GM23338 (cell line): ENCODE results near the gene NME3. TPM values are rescaled to one million over a fixed set of nuclear protein-coding genes. Genes with fewer than 3 reads are reported as not detected.

Source experiments
- ATAC-seq: fragments of 200-7000 bp; cut with Tn5 transposase; 3 replicates; pipeline ENCODE4 v1.9.1; 2020
- DNase-seq: peaks from one replicate; pipeline ENCODE4 v3.0.0-alpha.2; 2015; ENCODE audit warnings: low spot score
- H2AFZ ChIP-seq: fragments of 200-600 bp; sonication (generic); 2 replicates; pipeline ENCODE4 v1.8.0; 2016; ENCODE audit warnings: antibody characterized with exemption, mild to moderate bottlenecking, moderate library complexity
- H3F3A ChIP-seq: fragments of 200-600 bp; sonication (generic); replicated peaks from 2 replicates; pipeline ENCODE4 v1.8.0; 2017; ENCODE audit warnings: antibody characterized with exemption, mixed run types, low read depth
- H3K27ac ChIP-seq: fragments of 200-600 bp; sonication (generic); 2 replicates; pipeline ENCODE4 v1.6.1; 2016; ENCODE audit warnings: low read depth
- H3K27me3 ChIP-seq: fragments of 200-600 bp; sonication (generic); 2 replicates; pipeline ENCODE4 v1.8.0; 2016; ENCODE audit warnings: mild to moderate bottlenecking, mixed run types, moderate library complexity; ENCODE audit not compliant: insufficient read depth
- H3K36me3 ChIP-seq: fragments of 200-600 bp; sonication (generic); 2 replicates; pipeline ENCODE4 v1.8.0; 2016; ENCODE audit warnings: mild to moderate bottlenecking; ENCODE audit not compliant: insufficient read depth
- H3K4me1 ChIP-seq: fragments of 200-600 bp; sonication (generic); 2 replicates; pipeline ENCODE4 v1.8.0; 2016; ENCODE audit warnings: mild to moderate bottlenecking, moderate library complexity; ENCODE audit not compliant: insufficient read depth
- H3K4me2 ChIP-seq: fragments of 200-600 bp; sonication (generic); 2 replicates; pipeline ENCODE4 v1.7.1; 2017; ENCODE audit warnings: mixed run types
- H3K4me3 ChIP-seq: fragments of 200-600 bp; sonication (generic); 2 replicates; pipeline ENCODE4 v1.6.1; 2016; ENCODE audit warnings: mixed run types
- H3K79me2 ChIP-seq: fragments of 200-600 bp; sonication (generic); replicated peaks from 2 replicates; pipeline ENCODE4 v1.8.0; 2017; ENCODE audit warnings: mild to moderate bottlenecking; ENCODE audit not compliant: insufficient read depth
- H3K9me2 ChIP-seq: fragments of 200-600 bp; sonication (generic); 2 replicates; pipeline ENCODE4 v1.8.0; 2017; ENCODE audit not compliant: insufficient read depth
- H4K20me1 ChIP-seq: fragments of 200-600 bp; sonication (generic); replicated peaks from 2 replicates; pipeline ENCODE4 v1.8.0; 2017; ENCODE audit warnings: mild to moderate bottlenecking; ENCODE audit not compliant: insufficient read depth
- H3K27ac Mint-ChIP-seq: 2 replicates; pipeline ENCODE4 v1.8.0; 2020; ENCODE audit warnings: inconsistent platforms, mild to moderate bottlenecking, moderate library complexity, mixed read lengths
- H3K27me3 Mint-ChIP-seq: 3 replicates; pipeline ENCODE4 v1.8.0; 2022; ENCODE audit warnings: low read depth, mild to moderate bottlenecking, moderate library complexity, mixed read lengths, inconsistent platforms; ENCODE audit not compliant: insufficient read depth, poor library complexity
- H3K36me3 Mint-ChIP-seq: 3 replicates; pipeline ENCODE4 v1.8.0; 2021; ENCODE audit warnings: low read depth, mild to moderate bottlenecking, inconsistent platforms, moderate library complexity, mixed read lengths
- H3K4me1 Mint-ChIP-seq: 3 replicates; pipeline ENCODE4 v1.8.0; 2020; ENCODE audit warnings: mild to moderate bottlenecking, inconsistent platforms, mixed read lengths
- H3K4me3 Mint-ChIP-seq: 3 replicates; pipeline ENCODE4 v1.8.0; 2021; ENCODE audit warnings: moderate library complexity, mild to moderate bottlenecking, inconsistent platforms, mixed read lengths
- H3K9me3 Mint-ChIP-seq: 3 replicates; pipeline ENCODE4 v1.8.0; 2020; ENCODE audit warnings: moderate library complexity, mild to moderate bottlenecking, inconsistent platforms, mixed read lengths
- CREB1 ChIP-seq: fragments of 250-450 bp; sonication (Bioruptor Pico); IDR thresholded peaks from 2 replicates; pipeline ENCODE4 v1.5.0; 2020; ENCODE audit warnings: low read depth, mild to moderate bottlenecking, moderate library complexity
- CTCF ChIP-seq, 2 experiments: fragments of 200-600 bp in 1 of 2; sonication (generic) in 1 of 2; conservative IDR thresholded peaks; 2 replicates each; pipeline versions ENCODE4 v1.5.1 to v1.6.1; 2016 to 2017; ENCODE audit warnings: antibody characterized with exemption in 2 of 2, low read depth in 2 of 2, mild to moderate bottlenecking in 2 of 2, moderate library complexity in 1 of 2
- ETS1 ChIP-seq: IDR thresholded peaks from 2 replicates; pipeline ENCODE4 v1.6.1; 2016; ENCODE audit warnings: antibody characterized with exemption
- EZH2 ChIP-seq: fragments of 200-600 bp; sonication (generic); IDR thresholded peaks from one replicate; pipeline ENCODE4 v1.8.0; 2017; ENCODE audit warnings: antibody characterized with exemption, mild to moderate bottlenecking, low read depth; ENCODE audit not compliant: unreplicated experiment
- JUNB ChIP-seq: IDR thresholded peaks from one replicate; pipeline ENCODE4 v1.6.1; 2016; ENCODE audit warnings: antibody characterized with exemption; ENCODE audit not compliant: unreplicated experiment
- POLR2AphosphoS5 ChIP-seq: IDR thresholded peaks from 2 replicates; pipeline ENCODE4 v1.6.1; 2016; ENCODE audit warnings: antibody characterized with exemption, low read depth
- REST ChIP-seq: IDR thresholded peaks from one replicate; pipeline ENCODE4 v1.6.1; 2018; ENCODE audit warnings: antibody characterized with exemption; ENCODE audit not compliant: unreplicated experiment
- STAT1 ChIP-seq: IDR thresholded peaks from one replicate; pipeline ENCODE4 v1.6.1; 2016; ENCODE audit warnings: antibody characterized with exemption; ENCODE audit not compliant: unreplicated experiment
- ZNF114 ChIP-seq: fragments of 250-450 bp; sonication (Bioruptor Pico); IDR thresholded peaks from 2 replicates; pipeline ENCODE4 v1.5.0; 2020; ENCODE audit warnings: mild to moderate bottlenecking, moderate library complexity
- ZNF331 ChIP-seq: fragments of 250-450 bp; sonication (Bioruptor Pico); IDR thresholded peaks from 2 replicates; pipeline ENCODE4 v1.5.0; 2020; ENCODE audit warnings: low read depth, mild to moderate bottlenecking, moderate library complexity
- ZNF462 ChIP-seq: fragments of 250-450 bp; sonication (Bioruptor Pico); IDR thresholded peaks from 2 replicates; pipeline ENCODE4 v1.5.0; 2020; ENCODE audit warnings: mild to moderate bottlenecking, moderate library complexity
- polyA plus RNA-seq: library from polyadenylated mRNA; unstranded; fragments of >200 nt; fragmentation: Nextera tagmentation; extraction: Ambion mirVana; gene quantifications from 2 replicates; pipeline ENCODE4 v1.2.1, GENCODE V29; 2016
- total RNA-seq: library from RNA; depleted of rRNA; stranded (reverse); fragments of >200 nt; shearing (Covaris generic); gene quantifications from 2 replicates; pipeline ENCODE4 v1.2.3, GENCODE V29; 2014

Gene NME3
- total and polyA plus RNA-seq, 2 experiments from 2014 or later: 95.3 to 130 TPM

GRCh38 chr16:1768767-1769401 is 2.5 kb downstream of the NME3 start:
- Histone ChIP-seq H3K4me2 (no peak overlapping the region), H3K4me3 (no peak overlapping the region), H3F3A (peaks cover 13% of the 10 kb centered on the region; the same call in 1 of the 2 replicates), H2AFZ (no peak overlapping the region), H4K20me1 (no peaks in the 10 kb centered on the region; the same call in 1 of the 2 replicates), H3K9me2 (no peaks in the 10 kb centered on the region), H3K79me2 (peaks cover 5% of the 10 kb centered on the region), H3K4me1 (peaks cover 4% of the 10 kb centered on the region), H3K27ac (no peak overlapping the region), H3K36me3 (no peaks in the 10 kb centered on the region), H3K27me3 (no peaks in the 10 kb centered on the region)
- DNase-seq (no peak), ATAC-seq (no peak)
- peaks cover 23% of the 10 kb centered on the region for H3K36me3 Mint-ChIP-seq
- TF ChIP-seq CTCF (conservative IDR thresholded peaks at IDR 0.05; ENCODE audit: low read depth in 2 of 2) (no peak), ETS1 (no peak), REST (no peak), ZNF114 (CRISPR knock-in tag) (no peak), EZH2 (no peak), JUNB (no peak), POLR2AphosphoS5 (no peak), ZNF462 (CRISPR knock-in tag) (no peak), ZNF331 (CRISPR knock-in tag) (no peak), CREB1 (CRISPR knock-in tag) (no peak), STAT1 (no peak)
- H3K27ac Mint-ChIP-seq: no peak overlapping the region
- H3K27me3 Mint-ChIP-seq: peaks cover 26% of the 10 kb centered on the region
- peaks cover 8% of the 10 kb centered on the region for H3K4me1 Mint-ChIP-seq
- no peak overlapping the region for H3K4me3 Mint-ChIP-seq
- H3K9me3 Mint-ChIP-seq: peaks cover 4% of the 10 kb centered on the region; the same call in 1 of the 3 replicates
